ENCODE results near the gene MOCS1. TPM values are rescaled to one million over a fixed set of nuclear protein-coding genes. Genes with fewer than 3 reads are reported as not detected.

Gene MOCS1
- total and polyA plus RNA-seq, 9 of the 15 experiments (the other 6 are each of a cell fraction or from before 2014, with no cell fraction given) = 0.69 to 12.7 (median 8.7) TPM

DNA sequence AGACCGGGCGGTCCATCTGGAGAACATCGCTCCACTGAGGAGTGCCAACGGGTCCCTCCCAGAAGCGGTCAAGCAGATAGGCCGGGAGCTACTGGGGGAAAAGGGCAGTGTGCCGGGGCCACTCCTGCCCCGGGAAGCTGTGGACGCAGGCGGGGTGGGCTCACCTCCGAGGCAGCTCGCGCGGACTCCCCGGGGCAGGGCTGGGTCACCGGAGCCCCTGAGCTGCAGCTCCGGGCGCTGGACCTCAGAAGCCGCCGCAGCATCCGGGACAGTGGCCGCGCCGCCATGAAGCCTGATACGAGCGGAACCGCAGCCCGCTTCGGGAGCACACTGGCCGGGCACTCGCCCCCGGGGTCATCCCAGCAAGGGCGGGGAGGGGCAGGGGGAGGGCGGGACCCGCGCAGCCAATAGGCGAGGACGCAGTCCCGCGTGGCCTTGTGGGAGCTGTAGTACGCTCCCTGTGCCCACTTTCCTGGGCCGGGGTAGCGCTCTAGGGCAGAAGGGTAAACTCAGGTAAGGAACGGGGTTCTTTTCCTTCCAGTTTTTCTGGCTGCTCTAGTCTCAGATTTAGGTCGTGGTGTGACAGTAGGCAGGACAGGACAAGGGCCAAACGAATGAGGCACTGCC is at the start of gene MOCS1 (continued):
- TF ChIP-seq ZNF407 (IDR thresholded peaks at IDR 0.05; ENCODE audit: low read depth) (no peak), HSF4 (CRISPR knock-in tag; IDR thresholded peaks at IDR 0.05; ENCODE audit: borderline replicate concordance) (no peak), RB1 (IDR thresholded peaks at IDR 0.05; ENCODE audit: low read depth) (peak; percentile 49; the same call in 1 of the 2 replicates), MAX (CRISPR knock-in tag; IDR thresholded peaks at IDR 0.05) (0 out of 2 replicates have a peak, but pooled peaks have one; percentile 19), GABPA (tag; conservative IDR thresholded peaks at IDR 0.05; ENCODE audit: low read depth) (peak; percentile 74), CREB1 (IDR thresholded peaks at IDR 0.05) (no peak), CREB1 (CRISPR knock-in tag; IDR thresholded peaks at IDR 0.05) (peak; percentile 50; the same call in 1 of the 2 replicates)
- TF ChIP-seq, protein P1, sequence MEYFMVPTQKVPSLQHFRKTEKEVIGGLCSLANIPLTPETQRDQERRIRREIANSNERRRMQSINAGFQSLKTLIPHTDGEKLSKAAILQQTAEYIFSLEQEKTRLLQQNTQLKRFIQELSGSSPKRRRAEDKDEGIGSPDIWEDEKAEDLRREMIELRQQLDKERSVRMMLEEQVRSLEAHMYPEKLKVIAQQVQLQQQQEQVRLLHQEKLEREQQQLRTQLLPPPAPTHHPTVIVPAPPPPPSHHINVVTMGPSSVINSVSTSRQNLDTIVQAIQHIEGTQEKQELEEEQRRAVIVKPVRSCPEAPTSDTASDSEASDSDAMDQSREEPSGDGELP (CRISPR knock-in tag; IDR thresholded peaks at IDR 0.05; ENCODE audit: borderline replicate concordance) = 0 out of 2 replicates have a peak, but pooled peaks have one; percentile 48
- TF ChIP-seq, protein P2, sequence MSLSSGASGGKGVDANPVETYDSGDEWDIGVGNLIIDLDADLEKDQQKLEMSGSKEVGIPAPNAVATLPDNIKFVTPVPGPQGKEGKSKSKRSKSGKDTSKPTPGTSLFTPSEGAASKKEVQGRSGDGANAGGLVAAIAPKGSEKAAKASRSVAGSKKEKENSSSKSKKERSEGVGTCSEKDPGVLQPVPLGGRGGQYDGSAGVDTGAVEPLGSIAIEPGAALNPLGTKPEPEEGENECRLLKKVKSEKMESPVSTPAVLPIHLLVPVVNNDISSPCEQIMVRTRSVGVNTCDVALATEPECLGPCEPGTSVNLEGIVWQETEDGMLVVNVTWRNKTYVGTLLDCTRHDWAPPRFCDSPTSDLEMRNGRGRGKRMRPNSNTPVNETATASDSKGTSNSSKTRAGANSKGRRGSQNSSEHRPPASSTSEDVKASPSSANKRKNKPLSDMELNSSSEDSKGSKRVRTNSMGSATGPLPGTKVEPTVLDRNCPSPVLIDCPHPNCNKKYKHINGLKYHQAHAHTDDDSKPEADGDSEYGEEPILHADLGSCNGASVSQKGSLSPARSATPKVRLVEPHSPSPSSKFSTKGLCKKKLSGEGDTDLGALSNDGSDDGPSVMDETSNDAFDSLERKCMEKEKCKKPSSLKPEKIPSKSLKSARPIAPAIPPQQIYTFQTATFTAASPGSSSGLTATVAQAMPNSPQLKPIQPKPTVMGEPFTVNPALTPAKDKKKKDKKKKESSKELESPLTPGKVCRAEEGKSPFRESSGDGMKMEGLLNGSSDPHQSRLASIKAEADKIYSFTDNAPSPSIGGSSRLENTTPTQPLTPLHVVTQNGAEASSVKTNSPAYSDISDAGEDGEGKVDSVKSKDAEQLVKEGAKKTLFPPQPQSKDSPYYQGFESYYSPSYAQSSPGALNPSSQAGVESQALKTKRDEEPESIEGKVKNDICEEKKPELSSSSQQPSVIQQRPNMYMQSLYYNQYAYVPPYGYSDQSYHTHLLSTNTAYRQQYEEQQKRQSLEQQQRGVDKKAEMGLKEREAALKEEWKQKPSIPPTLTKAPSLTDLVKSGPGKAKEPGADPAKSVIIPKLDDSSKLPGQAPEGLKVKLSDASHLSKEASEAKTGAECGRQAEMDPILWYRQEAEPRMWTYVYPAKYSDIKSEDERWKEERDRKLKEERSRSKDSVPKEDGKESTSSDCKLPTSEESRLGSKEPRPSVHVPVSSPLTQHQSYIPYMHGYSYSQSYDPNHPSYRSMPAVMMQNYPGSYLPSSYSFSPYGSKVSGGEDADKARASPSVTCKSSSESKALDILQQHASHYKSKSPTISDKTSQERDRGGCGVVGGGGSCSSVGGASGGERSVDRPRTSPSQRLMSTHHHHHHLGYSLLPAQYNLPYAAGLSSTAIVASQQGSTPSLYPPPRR (CRISPR knock-in tag; IDR thresholded peaks at IDR 0.05; ENCODE audit: borderline replicate concordance) = no peak
- TF ChIP-seq, protein P3, sequence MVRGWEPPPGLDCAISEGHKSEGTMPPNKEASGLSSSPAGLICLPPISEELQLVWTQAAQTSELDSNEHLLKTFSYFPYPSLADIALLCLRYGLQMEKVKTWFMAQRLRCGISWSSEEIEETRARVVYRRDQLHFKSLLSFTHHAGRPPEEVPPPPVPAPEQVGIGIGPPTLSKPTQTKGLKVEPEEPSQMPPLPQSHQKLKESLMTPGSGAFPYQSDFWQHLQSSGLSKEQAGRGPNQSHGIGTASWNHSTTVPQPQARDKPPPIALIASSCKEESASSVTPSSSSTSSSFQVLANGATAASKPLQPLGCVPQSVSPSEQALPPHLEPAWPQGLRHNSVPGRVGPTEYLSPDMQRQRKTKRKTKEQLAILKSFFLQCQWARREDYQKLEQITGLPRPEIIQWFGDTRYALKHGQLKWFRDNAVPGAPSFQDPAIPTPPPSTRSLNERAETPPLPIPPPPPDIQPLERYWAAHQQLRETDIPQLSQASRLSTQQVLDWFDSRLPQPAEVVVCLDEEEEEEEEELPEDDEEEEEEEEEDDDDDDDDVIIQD (CRISPR knock-in tag; IDR thresholded peaks at IDR 0.05) = 0 out of 2 replicates have a peak, but pooled peaks have one; percentile 42
